Pancreas (tissue), 10 donors: ENCODE results near the gene MEP1B. TPM values are rescaled to one million over a fixed set of nuclear protein-coding genes. Genes with fewer than 3 reads are reported as not detected.
A peak's percentile ranks its signal among the peaks of the same experiment; 100 is the strongest.
"Not testable (repeated sequence)": the region's sequence is repeated elsewhere in the genome, so short reads cannot be mapped to it uniquely, and the experiment has no call there.

Experiments
- ATAC-seq, 4 donors: fragments of 200-7000 bp; cut with Tn5 transposase; one replicate each; pipeline versions ENCODE4 v1.8.0 to v1.9.1; 2020; ENCODE audit warnings: mild to moderate bottlenecking in 4 of 4, moderate library complexity in 4 of 4
- DNase-seq, 6 donors: peaks; one replicate each; pipeline ENCODE4 v3.0.0-alpha.2; 2020
- FAIRE-seq: peaks from 2 replicates; lab custom pipeline; 2012; peaks lifted over from hg19 to GRCh38; lab: Jason Lieb, UNC
- H3K27ac ChIP-seq, 4 donors: fragments of 200-600 bp; sonication (generic); 1 replicate in 3 of 4; 2 replicates in 1 of 4; pipeline versions ENCODE4 v1.5.0 to v1.8.0; 2020
- H3K27me3 ChIP-seq, 4 donors: fragments of 200-600 bp; one replicate each; pipeline ENCODE4 v1.8.0; 2021
- H3K36me3 ChIP-seq, 3 donors: fragments of 200-600 bp; sonication (generic) in 1 of 3; one replicate each; pipeline versions ENCODE4 v1.5.0 to v1.8.0; 2020 to 2021
- H3K4me1 ChIP-seq, 3 donors: fragments of 200-600 bp; one replicate each; pipeline ENCODE4 v1.8.0; 2021
- H3K4me3 ChIP-seq, 4 donors: fragments of 200-600 bp; sonication (generic) in 2 of 4; one replicate each; pipeline versions ENCODE4 v1.5.0 to v1.8.0; 2020 to 2021
- H3K9me3 ChIP-seq, 4 donors: fragments of 200-600 bp; one replicate each; pipeline ENCODE4 v1.8.0; 2021
- WGBS, 2 donors: extraction: QIAGEN DNeasy Blood & Tissue Kit; methylation state at CpG; one replicate each; pipeline ENCODE4 v1.1.7; 2013; 5-methylcytosine and 5-hydroxymethylcytosine counted together
- intact Hi-C, 3 donors: fragments of 100-400 bp; cut with DNase I; formaldehyde crosslinking; loops; one replicate each; pipeline versions ENCODE4 v1.11.1 to v1.14.2; 2022
- polyA plus RNA-seq, 2 donors: library from polyadenylated mRNA; stranded (reverse); fragments of 200-250 nt; gene quantifications; one replicate each; pipeline ENCODE4 v1.2.3, GENCODE V29; 2013
- total RNA-seq, 6 donors: library from RNA; stranded (reverse); fragmentation: NEBNext Ultra II Directional in 4 of 6; extraction: Animal tissue kit (Norgen Biotek cat#: 25700) in 4 of 6; gene quantifications; one replicate each; pipeline versions ENCODE4 v1.2.1 to v1.2.4, GENCODE V29; 2021 to 2023
- TF ChIP-seq, protein P1 (sequence below), 4 donors: fragments of 200-600 bp; sonication (generic) in 3 of 4; IDR thresholded peaks; one replicate each; pipeline versions ENCODE4 v1.5.0 to v1.8.0; 2021; ENCODE audit warnings: antibody characterized with exemption in 4 of 4
- donor health status: healthy with polysubstance abuse.
- donor health status: DM: no; HTN: no; CAD: no; lungs with moderate emphysema.
- donor health status: DM: no; HTN: no; CAD: no.
- donor health status: control.
- donor health status: control.
- donor health status: Bipolar disorder and iron deficiency.
- donor health status: DM: yes; HTN: yes; CAD: no.
- donor health status: DM: no; HTN: no; CAD: no.
- donor health status: DM: no; HTN: no; CAD: no.
- donor health status: DM: yes; HTN: yes; CAD: no.

The MEP1B gene
- total and polyA plus RNA-seq, 8 donors: 0.18 TPM; not detected in 7

DNA sequence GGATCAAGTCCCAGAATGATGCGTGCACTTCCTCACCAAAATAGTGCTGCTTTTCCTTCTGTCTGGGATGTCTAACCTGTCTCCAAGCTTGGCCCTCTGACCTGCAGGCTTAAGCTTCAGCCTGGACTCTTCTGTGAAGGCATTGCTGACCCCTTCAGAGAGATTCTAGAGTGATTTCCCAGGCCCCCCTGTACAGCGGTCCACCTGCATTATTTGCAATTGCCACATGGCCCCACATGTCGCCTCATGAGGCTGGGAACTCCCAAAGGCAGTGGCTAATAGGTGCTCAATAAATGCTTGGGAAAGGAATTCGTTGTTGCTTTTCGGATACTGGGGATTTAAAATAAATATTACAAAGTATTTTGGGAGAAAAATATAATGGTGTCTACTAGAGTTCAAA is 32.3 kb upstream of the MEP1B start:
- WGBS, 2 donors: 57 to 68% methylated on average over 5 of the region's 5 CpGs
- FAIRE-seq (no peak), ATAC-seq (peak in 1 of 4 donors; percentile 6), DNase-seq (no peak)
- Histone ChIP-seq H3K4me1 (peaks cover 0 to 4% (median 0%) of the 10 kb centered on the region in 3 donors), H3K27ac (no peak overlapping the region), H3K36me3 (no peaks in the 10 kb centered on the region), H3K4me3 (no peak overlapping the region), H3K27me3 (no peaks in the 10 kb centered on the region), H3K9me3 (no peaks in the 10 kb centered on the region)
- TF ChIP-seq, protein P1, sequence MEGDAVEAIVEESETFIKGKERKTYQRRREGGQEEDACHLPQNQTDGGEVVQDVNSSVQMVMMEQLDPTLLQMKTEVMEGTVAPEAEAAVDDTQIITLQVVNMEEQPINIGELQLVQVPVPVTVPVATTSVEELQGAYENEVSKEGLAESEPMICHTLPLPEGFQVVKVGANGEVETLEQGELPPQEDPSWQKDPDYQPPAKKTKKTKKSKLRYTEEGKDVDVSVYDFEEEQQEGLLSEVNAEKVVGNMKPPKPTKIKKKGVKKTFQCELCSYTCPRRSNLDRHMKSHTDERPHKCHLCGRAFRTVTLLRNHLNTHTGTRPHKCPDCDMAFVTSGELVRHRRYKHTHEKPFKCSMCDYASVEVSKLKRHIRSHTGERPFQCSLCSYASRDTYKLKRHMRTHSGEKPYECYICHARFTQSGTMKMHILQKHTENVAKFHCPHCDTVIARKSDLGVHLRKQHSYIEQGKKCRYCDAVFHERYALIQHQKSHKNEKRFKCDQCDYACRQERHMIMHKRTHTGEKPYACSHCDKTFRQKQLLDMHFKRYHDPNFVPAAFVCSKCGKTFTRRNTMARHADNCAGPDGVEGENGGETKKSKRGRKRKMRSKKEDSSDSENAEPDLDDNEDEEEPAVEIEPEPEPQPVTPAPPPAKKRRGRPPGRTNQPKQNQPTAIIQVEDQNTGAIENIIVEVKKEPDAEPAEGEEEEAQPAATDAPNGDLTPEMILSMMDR (IDR thresholded peaks at IDR 0.05): no peak
- intact Hi-C loops: loop anchor here in 1 of 3 donors (10.0 kb wide), 1 partner anchor 397 kb away; no protein-coding TSS in a partner anchor

DNA sequence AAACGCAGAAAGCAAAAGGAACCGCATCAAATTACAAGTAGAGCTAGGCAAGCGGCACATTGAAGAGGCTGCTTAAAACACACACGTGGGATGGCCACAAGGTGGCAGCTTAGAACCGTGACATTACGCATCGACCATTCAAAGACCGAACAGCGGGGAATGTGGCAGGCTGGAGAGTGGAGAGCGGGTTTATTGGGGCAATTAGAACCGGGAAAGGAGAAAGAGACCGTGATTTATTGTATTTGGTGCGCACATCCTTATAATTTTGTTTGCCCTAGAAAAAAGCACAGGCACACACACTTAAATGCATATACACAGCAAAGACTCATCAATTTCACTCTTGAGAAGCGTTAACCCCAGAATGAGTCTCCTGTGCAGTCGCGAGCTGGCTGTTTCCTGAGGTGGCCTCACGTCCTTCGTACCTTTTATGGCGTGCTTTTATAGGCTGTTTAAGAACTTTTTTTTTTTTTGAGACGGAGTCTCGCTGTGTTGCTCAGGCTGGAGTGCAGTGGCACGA is 31.7 kb upstream of the MEP1B start:
- Histone ChIP-seq H3K36me3 (no peaks in the 10 kb centered on the region), H3K27me3 (no peaks in the 10 kb centered on the region), H3K4me1 (peaks cover 0 to 4% (median 0%) of the 10 kb centered on the region in 3 donors), H3K9me3 (no peaks in the 10 kb centered on the region), H3K4me3 (peak overlapping the region in 1 of 4 donors; percentile 13), H3K27ac (no peak overlapping the region)
- 12% methylated on average over 22 of the region's 22 CpGs for WGBS, 2 donors
- TF ChIP-seq, protein P1 (IDR thresholded peaks at IDR 0.05): peak; percentile 59 to 78 (median 67)
- DNase-seq (peak; percentile 62 to 85 (median 72)), ATAC-seq (peak; percentile 98 to 100 (median 100)), FAIRE-seq (peak; percentile 72)
- intact Hi-C loops: loop anchor here in 1 of 3 donors (10.0 kb wide), 1 partner anchor 397 kb away; no protein-coding TSS in a partner anchor

DNA sequence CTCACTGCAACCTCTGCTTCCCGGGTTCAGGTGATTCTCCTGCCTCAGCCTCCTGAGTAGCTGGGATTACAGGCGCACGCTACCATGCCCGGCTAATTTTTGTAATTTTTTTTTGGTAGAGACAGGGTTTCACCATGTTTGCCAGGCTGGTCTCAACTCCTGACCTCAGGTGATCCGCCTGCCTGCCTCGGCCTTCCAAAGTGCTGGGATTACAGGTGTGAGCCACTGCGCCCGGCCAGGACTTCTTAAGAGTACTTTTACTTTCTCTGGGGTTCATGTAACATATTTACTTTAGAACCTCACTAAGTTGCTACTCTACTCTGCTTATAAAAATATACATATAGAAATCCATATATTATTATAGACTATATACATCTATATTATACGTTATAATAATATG is 31.2 kb upstream of the MEP1B start:
- ATAC-seq, H3K9me3 ChIP-seq, H3K27me3 ChIP-seq, H3K4me3 ChIP-seq, H3K27ac ChIP-seq, H3K36me3 ChIP-seq, FAIRE-seq, H3K4me1 ChIP-seq, DNase-seq: not testable (repeated sequence)
- WGBS, 2 donors: 70 to 74% methylated on average over 9 of the region's 9 CpGs
- intact Hi-C loops: loop anchor here in 1 of 3 donors (10.0 kb wide), 1 partner anchor 396 kb away; no protein-coding TSS in a partner anchor

DNA sequence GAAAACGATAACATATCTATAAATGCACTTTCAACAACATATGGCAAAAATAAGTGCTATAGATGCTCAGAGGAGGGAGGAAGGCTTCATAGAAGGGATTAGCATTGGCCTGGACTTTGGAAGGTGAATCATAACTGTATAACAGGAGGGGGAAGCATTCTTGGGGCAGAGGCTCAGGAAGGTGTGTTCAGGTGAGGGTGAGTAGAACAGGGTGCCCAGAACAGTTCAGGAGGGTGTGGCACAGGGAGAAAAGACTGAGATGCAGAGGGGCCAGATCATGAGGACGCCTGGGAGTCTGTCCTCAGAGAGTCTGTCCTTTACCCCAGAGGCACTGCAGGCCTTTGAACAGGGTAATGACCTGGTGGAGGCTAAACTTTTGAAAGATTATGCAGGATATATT is 29.3 kb upstream of the MEP1B start:
- no peak overlapping the region for H3K27ac ChIP-seq
- WGBS, 2 donors: 66 to 76% methylated on average over 2 of the region's 2 CpGs
- FAIRE-seq: no peak
- intact Hi-C loops: loop anchor here in 2 of 3 donors (5.0 kb wide), 1 partner anchor 392 kb away; no protein-coding TSS in a partner anchor
- peak in 1 of 4 donors; percentile 20 for ATAC-seq
- peaks cover 0 to 4% (median 0%) of the 10 kb centered on the region in 3 donors for H3K4me1 ChIP-seq
- DNase-seq: no peak
- H3K9me3 ChIP-seq: no peaks in the 10 kb centered on the region
- TF ChIP-seq, protein P1 (IDR thresholded peaks at IDR 0.05): no peak
- H3K36me3 ChIP-seq: no peaks in the 10 kb centered on the region
- no peak overlapping the region for H3K4me3 ChIP-seq
- H3K27me3 ChIP-seq: no peaks in the 10 kb centered on the region

DNA sequence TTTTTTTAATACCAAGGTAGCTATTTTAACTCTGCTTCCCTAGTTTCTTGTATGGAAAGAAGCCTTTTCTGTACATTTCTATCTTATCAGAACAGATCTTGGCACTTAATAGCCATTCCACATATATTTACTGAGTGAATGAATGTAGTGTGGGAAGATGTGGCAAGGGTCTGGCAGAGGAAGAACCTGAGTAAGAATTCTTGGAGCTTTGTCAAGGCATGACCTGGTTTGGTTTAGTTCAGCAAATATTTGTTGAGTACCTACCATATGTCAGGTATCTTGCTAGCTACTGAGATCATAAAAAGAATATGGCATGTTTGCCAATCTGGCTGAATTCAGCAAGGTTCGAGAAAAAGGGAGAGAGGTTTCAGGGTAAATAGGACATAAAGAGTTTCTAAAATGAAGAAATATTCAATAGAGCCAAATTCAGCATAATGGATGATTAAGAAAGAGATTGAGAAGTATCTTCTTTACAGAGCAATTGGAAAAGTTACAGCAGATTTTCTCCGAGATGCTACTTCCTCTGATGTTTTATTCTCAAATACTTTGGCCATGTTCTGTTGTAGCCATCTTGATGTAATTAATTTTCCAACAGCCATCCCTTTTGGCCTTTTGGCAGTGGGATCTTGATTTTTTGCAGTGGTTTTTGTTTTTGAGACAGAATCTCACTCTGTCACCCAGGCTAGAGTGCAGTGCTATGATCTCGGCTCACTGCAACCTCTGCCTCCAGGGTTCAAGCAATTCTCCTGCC is 21.7 kb upstream of the MEP1B start:
- ATAC-seq (peak in 2 of 4 donors; percentile 14 to 43), DNase-seq (no peak), FAIRE-seq (no peak)
- WGBS, 2 donors: 70 to 72% methylated on average over 3 of the region's 3 CpGs
- Histone ChIP-seq H3K9me3 (no peaks in the 10 kb centered on the region), H3K4me1 (no peaks in the 10 kb centered on the region), H3K36me3 (no peaks in the 10 kb centered on the region), H3K4me3 (no peak overlapping the region), H3K27me3 (no peaks in the 10 kb centered on the region), H3K27ac (no peak overlapping the region)
- intact Hi-C loops: no loop called here
- TF ChIP-seq, protein P1 (IDR thresholded peaks at IDR 0.05): no peak
